ENCODE measurements around the gene OLFML3.
"Not testable (repeated sequence)": the region's sequence is repeated elsewhere in the genome, so short reads cannot be mapped to it uniquely, and the experiment has no call there.

Gene OLFML3

GRCh38 chr1:113993766-113994165 lies 14.5 kb downstream of the OLFML3 start:
- no peak for DNase-seq

GRCh38 chr1:113995382-113995781 lies 16.1 kb downstream of the OLFML3 start:
- no peak for DNase-seq

- peak; percentile 61 for DNase-seq
Observed at GRCh38 chr1:113998361-113998760, 19.1 kb downstream of the OLFML3 start.

- no peak for DNase-seq
Observed at GRCh38 chr1:113999233-113999632, 20.0 kb downstream of the OLFML3 start.

- DNase-seq: no peak
Observed at GRCh38 chr1:113999799-114000198, 20.5 kb downstream of the OLFML3 start.

- DNase-seq: no peak
Observed at GRCh38 chr1:114000406-114000805, 21.1 kb downstream of the OLFML3 start.

GRCh38 chr1:114002492-114003239 lies 23.4 kb downstream of the OLFML3 start:
- no peak for DNase-seq

GRCh38 chr1:114003431-114003830 lies 24.2 kb downstream of the OLFML3 start:
- no peak for DNase-seq

GRCh38 chr1:114006825-114007224 lies 27.6 kb downstream of the OLFML3 start:
- DNase-seq: not testable (repeated sequence)

- peak; percentile 5 for DNase-seq
Observed at GRCh38 chr1:114008480-114008941, 29.2 kb downstream of the OLFML3 start.

- DNase-seq: peak; percentile 21
Observed at GRCh38 chr1:114008993-114009392, 29.7 kb downstream of the OLFML3 start.

GRCh38 chr1:114009393-114009792 lies 30.1 kb downstream of the OLFML3 start:
- DNase-seq: peak; percentile 81

GRCh38 chr1:114010433-114011184 lies 31.3 kb downstream of the OLFML3 start:
- no peak for DNase-seq

GRCh38 chr1:114011796-114012195 lies 32.5 kb downstream of the OLFML3 start:
- peak; percentile 42 for DNase-seq

GRCh38 chr1:114015075-114015474 lies 35.8 kb downstream of the OLFML3 start:
- DNase-seq: peak; percentile 65

- DNase-seq: not testable (repeated sequence)
Observed at GRCh38 chr1:114019724-114020123, 40.5 kb downstream of the OLFML3 start.

GRCh38 chr1:114021665-114022099 lies 42.4 kb downstream of the OLFML3 start:
- no peak for DNase-seq

GRCh38 chr1:114022877-114023276 lies 43.6 kb downstream of the OLFML3 start:
- no peak for DNase-seq

- DNase-seq: no peak
Observed at GRCh38 chr1:114023377-114023776, 44.1 kb downstream of the OLFML3 start.

- DNase-seq: no peak
Observed at GRCh38 chr1:114024049-114024448, 44.8 kb downstream of the OLFML3 start.

GRCh38 chr1:114025609-114026401 lies 46.5 kb downstream of the OLFML3 start:
- peak; percentile 18 for DNase-seq

GRCh38 chr1:114026797-114027196 lies 47.5 kb downstream of the OLFML3 start:
- no peak for DNase-seq
